Ovary (tissue), 9 donors: ENCODE results near the gene KAT8. TPM values are rescaled to one million over a fixed set of nuclear protein-coding genes. Genes with fewer than 3 reads are reported as not detected.

Source experiments
- DNase-seq, 5 donors: peaks; one replicate each; pipeline ENCODE4 v3.0.0-alpha.2; 2019 to 2020
- H3K27ac ChIP-seq, 2 donors: fragments of 200-600 bp; one replicate each; pipeline versions ENCODE4 v1.5.1 to v1.8.0; 2019 to 2022
- H3K27me3 ChIP-seq: fragments of 200-600 bp; one replicate; pipeline ENCODE4 v1.8.0; 2022
- H3K36me3 ChIP-seq: fragments of 200-600 bp; sonication (generic); one replicate; pipeline ENCODE4 v1.5.1; 2019
- H3K4me1 ChIP-seq: one replicate; pipeline ENCODE4 v1.8.1; 2013; ENCODE audit warnings: mild to moderate bottlenecking, moderate library complexity; ENCODE audit not compliant: insufficient read depth
- H3K4me3 ChIP-seq: fragments of 200-600 bp; sonication (generic); one replicate; pipeline ENCODE4 v1.5.1; 2017
- H3K9me3 ChIP-seq, 2 donors: fragments of 200-600 bp in 1 of 2; sonication (generic) in 1 of 2; one replicate each; pipeline versions ENCODE4 v1.5.1 to v1.8.1; 2013 to 2019; ENCODE audit warnings: mild to moderate bottlenecking in 1 of 2, moderate library complexity in 1 of 2
- CTCF ChIP-seq, 3 donors: fragments of 450-650 bp in 2 of 3; fragments of 200-600 bp in 1 of 3; IDR thresholded peaks; one replicate each; pipeline versions ENCODE4 v1.5.1 to v1.8.0; 2016 to 2022; ENCODE audit warnings: antibody characterized with exemption in 3 of 3, mild to moderate bottlenecking in 1 of 3
- EP300 ChIP-seq: sonication (generic); formaldehyde crosslinking; IDR thresholded peaks from one replicate; pipeline ENCODE4 v1.6.1; 2017; ENCODE audit warnings: antibody characterized with exemption
- POLR2A ChIP-seq: fragments of 450-650 bp; IDR thresholded peaks from one replicate; pipeline ENCODE4 v1.6.1; 2017; ENCODE audit warnings: antibody characterized with exemption, mild to moderate bottlenecking, moderate library complexity
- WGBS, 3 donors: extraction: QIAGEN DNeasy Blood & Tissue Kit in 1 of 3; methylation state at CpG; one replicate each; pipeline versions ENCODE4 v1.1.5 to v1.1.7; 2013 to 2017; 5-methylcytosine and 5-hydroxymethylcytosine counted together
- intact Hi-C, 4 donors: fragments of 100-400 bp; cut with DNase I; formaldehyde crosslinking; loops; one replicate each; pipeline versions ENCODE4 v1.11.0 to v1.15.1; 2022 to 2023
- polyA plus RNA-seq, 2 donors: library from polyadenylated mRNA; stranded (reverse); fragments of 200-250 nt in 1 of 2; fragments of 350-450 nt in 1 of 2; fragmentation: Illumina TruSeq in 1 of 2; extraction: RNeasy Lipid Tissue Mini Kit (QIAGEN cat#74804) in 1 of 2; gene quantifications; one replicate each; pipeline ENCODE4 v1.2.3, GENCODE V29; 2013 to 2014
- total RNA-seq, 7 donors: library from RNA; depleted of rRNA in 2 of 7; stranded (reverse); fragments of >200 nt in 2 of 7; fragmentation: NEBNext Ultra II Directional in 3 of 7; extraction: Animal tissue kit (Norgen Biotek cat#: 25700) in 3 of 7; gene quantifications; one replicate each; pipeline versions ENCODE4 v1.1.0 to v1.2.4, GENCODE V29; 2016 to 2023
- donor health status: DM: no; HTN: no; CAD: no; lungs with moderate emphysema.
- donor health status: DM: no; HTN: no; CAD: no.
- donor health status: Bipolar disorder and iron deficiency.
- donor health status: DM: yes; HTN: yes; CAD: no.
- donor health status: DM: no; HTN: no; CAD: no.
- donor health status: DM: yes; HTN: yes; CAD: no.

The KAT8 gene
- total and polyA plus RNA-seq, 9 donors: 66.4 to 129 (median 88.7) TPM

GRCh38 chr16:31073970-31074813 lies 43.3 kb upstream of the KAT8 start, which contains the start of the genes ZNF646 and ZNF668:
Gene ZNF646 (plus strand): TSS chr16:31074422. CDS start chr16:31076325, 1,903 bp downstream.
Gene ZNF668 (minus strand): TSS chr16:31074240. CDS start chr16:31064459, 9,781 bp downstream.
- no peaks in the 10 kb centered on the region for H3K36me3 ChIP-seq
- H3K4me3 ChIP-seq: peak within 1 kb of the TSS; percentile 94
- intact Hi-C loops: no loop called here
- H3K27ac ChIP-seq: peak within 1 kb of the TSS; percentile 79 to 86
- H3K27me3 ChIP-seq: no peaks in the 10 kb centered on the region
- H3K4me1 ChIP-seq: peaks cover 4% of the 10 kb centered on the region
- DNase-seq: peak; percentile 96 to 98 (median 97)
- no peaks in the 10 kb centered on the region for H3K9me3 ChIP-seq
- TF ChIP-seq POLR2A (peak; percentile 65), EP300 (no peak)
- 0% methylated on average over 48 of the region's 48 CpGs for WGBS, 3 donors

- WGBS, 3 donors: 1 to 2% (median 1%) methylated on average over 7 of the region's 7 CpGs
- no peaks in the 10 kb centered on the region for H3K9me3 ChIP-seq
- DNase-seq: no peak
- peaks cover 4% of the 10 kb centered on the region for H3K4me1 ChIP-seq
- intact Hi-C loops: no loop called here
- peak overlapping the region in 1 of 2 donors; percentile 62 for H3K27ac ChIP-seq
- H3K27me3 ChIP-seq: no peaks in the 10 kb centered on the region
- peak overlapping the region; percentile 94 for H3K4me3 ChIP-seq
- H3K36me3 ChIP-seq: no peaks in the 10 kb centered on the region
- TF ChIP-seq EP300: no peak
Observed at GRCh38 chr16:31074814-31075183, 42.7 kb upstream of the KAT8 start.

- Histone ChIP-seq H3K27me3 (no peaks in the 10 kb centered on the region), H3K4me3 (no peak overlapping the region), H3K9me3 (no peaks in the 10 kb centered on the region), H3K27ac (no peak overlapping the region), H3K36me3 (no peaks in the 10 kb centered on the region), H3K4me1 (peaks cover 4% of the 10 kb centered on the region)
- intact Hi-C loops: no loop called here
- TF ChIP-seq CTCF (IDR thresholded peaks at IDR 0.05): no peak
- TF ChIP-seq EP300: no peak
- TF ChIP-seq POLR2A: no peak
- DNase-seq: no peak
- 64 to 71% (median 65%) methylated on average over 16 of the region's 16 CpGs for WGBS, 3 donors
Observed at GRCh38 chr16:31076319-31076718, 41.1 kb upstream of the KAT8 start.

- Histone ChIP-seq H3K36me3 (no peaks in the 10 kb centered on the region), H3K4me3 (no peak overlapping the region), H3K27ac (no peak overlapping the region), H3K4me1 (peaks cover 5% of the 10 kb centered on the region), H3K27me3 (no peaks in the 10 kb centered on the region), H3K9me3 (no peaks in the 10 kb centered on the region)
- WGBS, 3 donors: 87 to 89% (median 88%) methylated on average over 12 to 13 of the region's 13 CpGs
- DNase-seq: no peak
- TF ChIP-seq EP300 (no peak), CTCF (IDR thresholded peaks at IDR 0.05) (no peak), POLR2A (no peak)
- intact Hi-C loops: no loop called here
Observed at GRCh38 chr16:31077024-31077423, 40.4 kb upstream of the KAT8 start.

- DNase-seq: no peak
- TF ChIP-seq EP300 (no peak), POLR2A (no peak), CTCF (IDR thresholded peaks at IDR 0.05) (no peak)
- no peak overlapping the region for H3K27ac ChIP-seq
- no peaks in the 10 kb centered on the region for H3K9me3 ChIP-seq
- intact Hi-C loops: no loop called here
- H3K27me3 ChIP-seq: no peaks in the 10 kb centered on the region
- H3K4me1 ChIP-seq: peaks cover 2% of the 10 kb centered on the region
- no peaks in the 10 kb centered on the region for H3K36me3 ChIP-seq
- no peak overlapping the region for H3K4me3 ChIP-seq
- 90 to 93% (median 91%) methylated on average over 30 of the region's 30 CpGs for WGBS, 3 donors
Observed at GRCh38 chr16:31077592-31078396, 39.7 kb upstream of the KAT8 start.
